ENCODE measurements around the gene FBRS.
A peak's percentile ranks its signal among the peaks of the same experiment; 100 is the strongest.
"Not testable (repeated sequence)": the region's sequence is repeated elsewhere in the genome, so short reads cannot be mapped to it uniquely, and the experiment has no call there.

Gene FBRS

GRCh38 chr16:30623536-30624283 is 34.5 kb upstream of the FBRS start:
- H3K27me3 ChIP-seq = no peaks in the 10 kb centered on the region
- no peaks in the 10 kb centered on the region for H3K36me3 ChIP-seq
- no peak for TF ChIP-seq CTCF (IDR thresholded peaks at IDR 0.05)
- H3K4me1 ChIP-seq (ENCODE audit: control insufficient read depth in 1 of 2, insufficient read depth in 1 of 2, low read depth in 1 of 2, low read length in 1 of 2) = peaks cover 0 to 2% of the 10 kb centered on the region in 2 experiments
- H3K9me3 ChIP-seq = no peaks in the 10 kb centered on the region
- no peak overlapping the region for H3K4me3 ChIP-seq (ENCODE audit: low read depth in 1 of 2, low read length in 1 of 2)
- no peak overlapping the region for H3K27ac ChIP-seq

- Histone ChIP-seq H3K27ac (no peak overlapping the region), H3K4me1 (ENCODE audit: control insufficient read depth in 1 of 2, insufficient read depth in 1 of 2, low read depth in 1 of 2, low read length in 1 of 2) (peaks cover 0 to 2% of the 10 kb centered on the region in 2 experiments), H3K36me3 (no peaks in the 10 kb centered on the region)
Observed at GRCh38 chr16:30626236-30626635, 32.0 kb upstream of the FBRS start.

GRCh38 chr16:30628628-30629540 is 29.3 kb upstream of the FBRS start:
- no peak overlapping the region for H3K27ac ChIP-seq
- H3K4me3 ChIP-seq (ENCODE audit: low read depth in 1 of 2, low read length in 1 of 2) = no peak overlapping the region
- TF ChIP-seq CTCF (IDR thresholded peaks at IDR 0.05) = peak; percentile 91

More at GRCh38 chr16:30626236-30626635, 32.0 kb upstream of the FBRS start:
- no peak overlapping the region for H3K4me3 ChIP-seq (ENCODE audit: low read depth in 1 of 2, low read length in 1 of 2)
- H3K27me3 ChIP-seq = no peaks in the 10 kb centered on the region
- TF ChIP-seq CTCF (IDR thresholded peaks at IDR 0.05) = no peak
- H3K9me3 ChIP-seq = no peaks in the 10 kb centered on the region

GRCh38 chr16:30632454-30632853 is 25.8 kb upstream of the FBRS start:
- not testable (repeated sequence) for H3K9me3 ChIP-seq; H3K27ac ChIP-seq; H3K27me3 ChIP-seq; H3K4me3 ChIP-seq (ENCODE audit: low read depth in 1 of 2, low read length in 1 of 2); H3K36me3 ChIP-seq
- peaks cover 8 to 14% of the 10 kb centered on the region in 2 experiments for H3K4me1 ChIP-seq (ENCODE audit: control insufficient read depth in 1 of 2, insufficient read depth in 1 of 2, low read depth in 1 of 2, low read length in 1 of 2)

More at GRCh38 chr16:30628628-30629540, 29.3 kb upstream of the FBRS start:
- Histone ChIP-seq H3K36me3 (no peaks in the 10 kb centered on the region), H3K27me3 (no peaks in the 10 kb centered on the region), H3K4me1 (ENCODE audit: control insufficient read depth in 1 of 2, insufficient read depth in 1 of 2, low read depth in 1 of 2, low read length in 1 of 2) (peaks cover 3 to 7% of the 10 kb centered on the region in 2 experiments), H3K9me3 (no peaks in the 10 kb centered on the region)

- Histone ChIP-seq H3K27me3 (no peaks in the 10 kb centered on the region), H3K27ac (peak overlapping the region; percentile 69), H3K9me3 (no peaks in the 10 kb centered on the region), H3K36me3 (no peaks in the 10 kb centered on the region), H3K4me3 (ENCODE audit: low read depth in 1 of 2, low read length in 1 of 2) (peak overlapping the region; percentile 59 to 68), H3K4me1 (ENCODE audit: control insufficient read depth in 1 of 2, insufficient read depth in 1 of 2, low read depth in 1 of 2, low read length in 1 of 2) (peaks cover 8 to 14% of the 10 kb centered on the region in 2 experiments)
- TF ChIP-seq CTCF (IDR thresholded peaks at IDR 0.05) = no peak
Observed at GRCh38 chr16:30633526-30633925, 24.7 kb upstream of the FBRS start.
